Endothelial cell (in vitro differentiated cells): ENCODE results near the gene PRR20A. TPM values are rescaled to one million over a fixed set of nuclear protein-coding genes. Genes with fewer than 3 reads are reported as not detected.
"Not testable (repeated sequence)": the region's sequence is repeated elsewhere in the genome, so short reads cannot be mapped to it uniquely, and the experiment has no call there.

Experiments
- DNase-seq: peaks from one replicate; pipeline ENCODE4 v3.0.0; 2021; ENCODE audit warnings: low spot score
- H3K27ac Mint-ChIP-seq: one replicate; pipeline ENCODE4 v1.8.0; 2021; ENCODE audit warnings: mixed read lengths, inconsistent platforms; ENCODE audit not compliant: unreplicated experiment
- H3K27me3 Mint-ChIP-seq: one replicate; pipeline ENCODE4 v1.8.0; 2021; ENCODE audit warnings: mild to moderate bottlenecking, moderate library complexity, mixed read lengths, inconsistent platforms; ENCODE audit not compliant: unreplicated experiment
- H3K36me3 Mint-ChIP-seq: one replicate; pipeline ENCODE4 v1.8.0; 2021; ENCODE audit warnings: mild to moderate bottlenecking, low read depth, mixed read lengths, inconsistent platforms; ENCODE audit not compliant: unreplicated experiment
- H3K4me1 Mint-ChIP-seq: one replicate; pipeline ENCODE4 v1.8.0; 2021; ENCODE audit warnings: mild to moderate bottlenecking, mixed read lengths, inconsistent platforms; ENCODE audit not compliant: unreplicated experiment
- H3K4me3 Mint-ChIP-seq: one replicate; pipeline ENCODE4 v1.8.0; 2021; ENCODE audit warnings: mild to moderate bottlenecking, mixed read lengths, inconsistent platforms; ENCODE audit not compliant: unreplicated experiment
- H3K9me3 Mint-ChIP-seq: one replicate; pipeline ENCODE4 v1.8.0; 2021; ENCODE audit warnings: mixed read lengths, inconsistent platforms; ENCODE audit not compliant: unreplicated experiment
- long read RNA-seq: library from polyadenylated mRNA; unstranded; transcript quantifications from one replicate; pipeline ENCODE4 v2.0.0, GENCODE V29; 2020; ENCODE audit not compliant: unreplicated experiment
- total RNA-seq: library from RNA; stranded (reverse); fragmentation: NEBNext Ultra II Directional; extraction: Animal tissue kit (Norgen Biotek cat#: 25700); gene quantifications from one replicate; pipeline ENCODE4 v1.2.1, GENCODE V29; 2021; ENCODE audit not compliant: unreplicated experiment
- TF ChIP-seq, protein P1 (sequence below): fragments of 200-600 bp; sonication (generic); IDR thresholded peaks from one replicate; pipeline ENCODE4 v1.5.0; 2021; ENCODE audit warnings: antibody characterized with exemption; ENCODE audit not compliant: unreplicated experiment

Gene PRR20A
- total RNA-seq, result not detected
- long read RNA-seq, result 0 reads

DNA sequence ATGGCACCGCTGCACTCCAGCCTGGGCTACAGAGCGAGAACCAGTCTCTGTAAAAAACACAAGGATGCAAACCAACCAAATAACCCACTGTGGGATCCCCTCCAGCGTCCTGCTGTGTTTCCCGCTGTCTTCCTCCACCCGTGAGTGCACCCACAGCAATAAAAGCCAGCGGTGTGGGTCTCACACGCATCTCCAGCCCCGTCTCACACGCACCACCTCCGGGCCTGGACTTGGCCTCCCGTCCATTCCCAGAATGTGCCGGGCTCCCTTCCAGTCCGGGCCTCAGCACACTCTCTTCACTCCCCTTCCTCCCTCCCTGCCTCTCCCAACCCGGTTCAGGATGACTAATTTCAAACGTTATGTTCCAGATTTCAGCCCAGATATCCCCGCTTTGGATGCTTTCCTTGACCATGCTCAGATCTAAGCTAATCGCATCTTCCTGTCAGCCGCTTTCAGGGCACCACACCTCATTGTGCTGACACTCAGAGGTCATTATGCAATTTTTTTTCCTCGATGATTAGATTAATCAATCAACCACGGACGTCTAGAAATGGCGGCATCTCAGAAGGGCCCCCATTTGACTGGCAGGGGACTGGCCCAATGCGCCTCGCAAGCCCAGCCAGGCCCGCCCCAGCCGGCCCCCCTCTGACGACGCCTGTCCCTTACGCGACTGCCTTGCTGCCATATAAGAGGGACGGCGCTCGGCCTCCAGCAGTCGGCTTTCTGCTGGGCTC is at the start of gene PRR20A:
Gene PRR20A (plus strand): TSS at position 684 of the 734 bp plus-strand sequence. CDS start 387 bp downstream, outside the sequence.
- not testable (repeated sequence) for H3K36me3 Mint-ChIP-seq, DNase-seq, H3K4me1 Mint-ChIP-seq, H3K27me3 Mint-ChIP-seq, H3K4me3 Mint-ChIP-seq, H3K9me3 Mint-ChIP-seq, H3K27ac Mint-ChIP-seq

DNA sequence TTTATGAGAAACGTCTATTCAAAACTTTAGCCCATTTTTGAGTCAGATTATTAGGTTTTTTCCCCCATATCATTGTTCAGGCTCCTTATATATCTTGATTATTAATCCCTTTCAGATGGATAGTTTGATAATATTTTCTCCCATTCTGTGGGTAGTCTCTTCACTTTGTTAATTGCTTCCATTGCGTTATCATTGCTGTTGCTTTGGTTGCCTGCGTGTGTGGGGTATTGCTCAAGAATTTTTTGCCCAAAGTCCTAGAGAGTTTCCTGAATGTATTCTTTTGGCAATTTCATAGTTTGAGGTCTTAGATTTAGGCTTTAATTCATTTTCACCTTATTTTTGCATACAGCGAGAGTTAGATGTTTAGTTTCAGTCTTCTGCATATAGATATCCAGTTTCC is 25.8 kb upstream of the PRR20A start:
- Mint-ChIP-seq H3K4me1 (no peaks in the 10 kb centered on the region), H3K36me3 (no peaks in the 10 kb centered on the region), H3K9me3 (no peaks in the 10 kb centered on the region), H3K27me3 (peaks cover 2% of the 10 kb centered on the region), H3K4me3 (no peak overlapping the region), H3K27ac (no peak overlapping the region)
- TF ChIP-seq, protein P1, sequence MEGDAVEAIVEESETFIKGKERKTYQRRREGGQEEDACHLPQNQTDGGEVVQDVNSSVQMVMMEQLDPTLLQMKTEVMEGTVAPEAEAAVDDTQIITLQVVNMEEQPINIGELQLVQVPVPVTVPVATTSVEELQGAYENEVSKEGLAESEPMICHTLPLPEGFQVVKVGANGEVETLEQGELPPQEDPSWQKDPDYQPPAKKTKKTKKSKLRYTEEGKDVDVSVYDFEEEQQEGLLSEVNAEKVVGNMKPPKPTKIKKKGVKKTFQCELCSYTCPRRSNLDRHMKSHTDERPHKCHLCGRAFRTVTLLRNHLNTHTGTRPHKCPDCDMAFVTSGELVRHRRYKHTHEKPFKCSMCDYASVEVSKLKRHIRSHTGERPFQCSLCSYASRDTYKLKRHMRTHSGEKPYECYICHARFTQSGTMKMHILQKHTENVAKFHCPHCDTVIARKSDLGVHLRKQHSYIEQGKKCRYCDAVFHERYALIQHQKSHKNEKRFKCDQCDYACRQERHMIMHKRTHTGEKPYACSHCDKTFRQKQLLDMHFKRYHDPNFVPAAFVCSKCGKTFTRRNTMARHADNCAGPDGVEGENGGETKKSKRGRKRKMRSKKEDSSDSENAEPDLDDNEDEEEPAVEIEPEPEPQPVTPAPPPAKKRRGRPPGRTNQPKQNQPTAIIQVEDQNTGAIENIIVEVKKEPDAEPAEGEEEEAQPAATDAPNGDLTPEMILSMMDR, result no peak
- DNase-seq, result no peak

DNA sequence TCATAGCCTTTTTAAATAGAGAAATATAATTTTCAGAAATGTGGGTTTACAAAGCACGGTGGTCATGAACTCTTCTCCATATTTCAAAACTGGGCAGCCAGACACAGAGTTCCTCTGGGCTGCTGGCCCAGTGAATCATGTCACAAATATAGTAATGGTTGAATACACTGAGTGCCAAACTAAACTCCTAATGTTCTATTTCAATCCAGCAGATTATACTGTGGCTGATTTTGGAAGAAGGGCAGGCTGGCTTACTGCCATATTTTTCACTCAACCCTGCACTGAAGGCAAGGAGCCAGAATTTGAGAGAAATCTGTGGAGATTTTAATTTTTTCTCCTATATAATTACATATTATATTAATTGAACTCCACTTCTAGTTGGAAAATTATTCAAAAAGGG is 17.0 kb upstream of the PRR20A start:
- Mint-ChIP-seq H3K27me3 (no peaks in the 10 kb centered on the region), H3K9me3 (no peaks in the 10 kb centered on the region), H3K36me3 (no peaks in the 10 kb centered on the region), H3K27ac (no peak overlapping the region), H3K4me3 (no peak overlapping the region), H3K4me1 (no peaks in the 10 kb centered on the region)
- no peak for DNase-seq
- TF ChIP-seq, protein P1, result no peak

DNA sequence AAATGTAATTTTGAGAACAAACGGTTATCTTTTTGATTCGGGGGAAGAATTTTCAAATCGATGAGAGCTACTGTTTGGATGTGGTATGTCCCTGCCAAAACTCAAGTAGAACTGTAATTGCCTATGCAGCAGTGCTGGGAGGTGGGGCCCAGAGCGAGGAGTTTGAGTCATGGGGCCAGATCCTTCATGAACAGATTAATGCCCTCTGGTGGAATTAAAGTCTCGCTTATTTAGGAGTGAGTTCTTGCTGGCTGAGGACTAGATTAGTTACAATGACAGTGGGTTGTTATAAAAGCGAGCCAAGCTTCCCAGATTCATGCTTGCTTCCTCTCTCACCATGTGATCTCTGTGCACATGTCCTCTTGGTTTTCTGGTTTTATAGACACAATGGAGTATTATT is 11.8 kb upstream of the PRR20A start:
- H3K9me3 Mint-ChIP-seq, result no peaks in the 10 kb centered on the region
- TF ChIP-seq, protein P1, result no peak
- no peak for DNase-seq
- no peaks in the 10 kb centered on the region for H3K36me3 Mint-ChIP-seq
- H3K27ac Mint-ChIP-seq, result no peak overlapping the region
- H3K4me1 Mint-ChIP-seq, result no peaks in the 10 kb centered on the region
- H3K4me3 Mint-ChIP-seq, result no peak overlapping the region
- no peaks in the 10 kb centered on the region for H3K27me3 Mint-ChIP-seq

DNA sequence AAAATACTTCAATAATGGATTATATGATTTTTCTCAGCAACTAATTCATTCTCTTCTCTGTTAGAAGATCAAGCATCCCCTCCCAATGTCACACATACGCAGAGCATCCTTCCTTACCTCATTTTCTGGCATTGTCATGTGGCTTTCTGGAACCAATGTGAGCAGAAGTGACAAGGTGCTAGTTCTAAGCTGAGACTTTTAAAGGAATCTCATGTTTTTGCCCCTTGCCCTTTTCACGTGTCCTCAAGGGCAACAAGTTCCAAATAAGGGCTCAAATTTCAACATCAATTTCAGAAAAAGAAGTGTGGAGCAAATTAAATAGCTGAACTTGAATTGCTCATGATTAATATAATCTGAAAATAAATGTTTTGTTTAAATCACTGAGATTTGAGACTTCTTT is 4.6 kb upstream of the PRR20A start:
- H3K27ac Mint-ChIP-seq, result no peak overlapping the region
- DNase-seq, result no peak
- H3K4me3 Mint-ChIP-seq, result no peak overlapping the region
- TF ChIP-seq, protein P1, result no peak
- H3K9me3 Mint-ChIP-seq, result no peaks in the 10 kb centered on the region
- H3K27me3 Mint-ChIP-seq, result no peaks in the 10 kb centered on the region
- no peaks in the 10 kb centered on the region for H3K36me3 Mint-ChIP-seq
- H3K4me1 Mint-ChIP-seq, result no peaks in the 10 kb centered on the region
